OCI-LY7 (cell line): ENCODE results near the gene WDR18. TPM values are rescaled to one million over a fixed set of nuclear protein-coding genes. Genes with fewer than 3 reads are reported as not detected.

ENCODE experiments used
- BruUV-seq: library from RNA; stranded (reverse); fragments of 400-500 nt; replicated peaks from 2 replicates; lab custom pipeline; 2021; lab: Mats Ljungman, UMichigan
- CTCF ChIA-PET: fragments of 300-600 bp; sonication (Branson Sonifier 250); formaldehyde crosslinking; loops from one replicate; lab custom pipeline; 2022; ENCODE audit warnings: antibody characterized with exemption; ENCODE audit not compliant: unreplicated experiment; lab: Charles Lee
- POLR2A ChIA-PET: fragments of 300-600 bp; sonication (Branson Sonifier 250); formaldehyde crosslinking; loops from one replicate; lab custom pipeline; 2022; ENCODE audit warnings: antibody characterized with exemption; lab: Charles Lee
- DNase-seq: peaks from one replicate; pipeline ENCODE4 v3.0.0-alpha.2; 2015; ENCODE audit warnings: low spot score
- H2AFZ ChIP-seq: fragments of 200-600 bp; sonication (generic), shearing (Covaris generic); 2 replicates; pipeline ENCODE4 v1.6.1; 2014; ENCODE audit warnings: mild to moderate bottlenecking, antibody characterized with exemption, low read length, moderate library complexity
- H3K27ac ChIP-seq: fragments of 200-600 bp; sonication (generic); 2 replicates; pipeline ENCODE4 v1.5.1; 2014; ENCODE audit warnings: mixed run types, low read depth, mild to moderate bottlenecking, moderate library complexity, low read length, inconsistent platforms; ENCODE audit not compliant: poor library complexity, severe bottlenecking
- H3K36me3 ChIP-seq: fragments of 200-600 bp; sonication (generic); 2 replicates; pipeline ENCODE4 v1.6.1; 2014; ENCODE audit warnings: mild to moderate bottlenecking, antibody characterized with exemption, low read length, moderate library complexity, mixed read lengths; ENCODE audit not compliant: insufficient read depth
- H3K4me1 ChIP-seq: fragments of 200-600 bp; sonication (generic); 2 replicates; pipeline ENCODE4 v1.5.1; 2014; ENCODE audit warnings: mild to moderate bottlenecking, low read length; ENCODE audit not compliant: insufficient read depth, poor library complexity, severe bottlenecking
- H3K4me2 ChIP-seq: fragments of 200-600 bp; sonication (generic); 2 replicates; pipeline ENCODE4 v1.6.1; 2014; ENCODE audit warnings: mild to moderate bottlenecking, low read length
- H3K4me3 ChIP-seq: fragments of 200-600 bp; sonication (generic); 2 replicates; pipeline ENCODE4 v1.5.1; 2014; ENCODE audit warnings: mild to moderate bottlenecking, low read depth, low read length; ENCODE audit not compliant: poor library complexity, severe bottlenecking
- H3K79me2 ChIP-seq: fragments of 200-600 bp; sonication (generic); 2 replicates; pipeline ENCODE4 v1.6.1; 2016; ENCODE audit warnings: low read depth, mild to moderate bottlenecking, low read length, moderate library complexity, mixed read lengths; ENCODE audit not compliant: insufficient read depth
- H3K9me2 ChIP-seq: fragments of 200-600 bp; sonication (generic); 2 replicates; pipeline ENCODE4 v1.6.1; 2016; ENCODE audit warnings: mild to moderate bottlenecking, low read length, mixed read lengths; ENCODE audit not compliant: insufficient read depth
- H3K9me3 ChIP-seq: fragments of 200-600 bp; sonication (generic); 2 replicates; pipeline ENCODE4 v1.6.1; 2014; ENCODE audit warnings: mild to moderate bottlenecking, mixed run types, low read length, mixed read lengths
- H4K20me1 ChIP-seq: fragments of 200-600 bp; sonication (generic); 2 replicates; pipeline ENCODE4 v1.6.1; 2014; ENCODE audit warnings: mild to moderate bottlenecking, antibody characterized with exemption, low read length, moderate library complexity, mixed read lengths; ENCODE audit not compliant: insufficient read depth
- EZH2phosphoT487 ChIP-seq: fragments of 200-600 bp; sonication (generic); IDR thresholded peaks from 2 replicates; pipeline ENCODE4 v1.6.1; 2018; ENCODE audit warnings: low read depth, borderline replicate concordance, mild to moderate bottlenecking, mixed run types, antibody characterized with exemption, low read length, moderate library complexity, mixed read lengths
- intact Hi-C: fragments of 100-400 bp; cut with micrococcal nuclease; formaldehyde crosslinking; loops from one replicate; pipeline ENCODE4 v1.10.0; 2022; ENCODE audit not compliant: unreplicated experiment
- total RNA-seq, 2 experiments: library from RNA; depleted of rRNA in 1 of 2; stranded (reverse); fragments of >200 nt in 1 of 2; shearing (Covaris generic) in 1 of 2; gene quantifications; 2 replicates each; pipeline ENCODE4 v1.2.3, GENCODE V29; 2014 to 2022
- TF ChIP-seq, protein P1 (sequence below): fragments of 200-600 bp; sonication (generic); conservative IDR thresholded peaks from 2 replicates; pipeline ENCODE4 v1.5.1; 2014; ENCODE audit warnings: mild to moderate bottlenecking, antibody characterized with exemption, low read length, moderate library complexity, mixed read lengths

Gene WDR18
- total RNA-seq, 2 experiments from 2014 or later, result 51.4 to 74.7 TPM

DNA sequence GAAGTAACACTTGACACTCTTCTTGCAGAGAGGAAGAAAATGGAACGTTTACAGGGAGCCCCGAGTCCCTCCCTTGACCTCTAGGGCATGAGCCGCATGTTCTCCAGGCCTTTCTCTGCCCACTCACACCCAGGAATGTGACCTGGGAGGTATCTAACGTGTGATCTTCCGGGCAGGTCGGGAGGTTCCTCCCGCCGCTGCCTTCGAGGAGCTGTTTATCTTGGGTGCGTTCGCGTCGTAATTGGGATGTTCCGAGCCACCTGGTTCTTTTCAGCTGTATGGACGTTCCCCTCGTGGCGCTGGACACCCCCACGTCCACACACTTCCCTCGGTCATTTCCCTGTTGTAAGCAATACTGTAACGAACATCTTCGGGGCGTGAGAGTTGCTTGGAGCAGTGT, 44.7 kb upstream of the WDR18 start:
- no TSS peak for BruUV-seq
- no peak for TF ChIP-seq EZH2phosphoT487
- TF ChIP-seq, protein P1, sequence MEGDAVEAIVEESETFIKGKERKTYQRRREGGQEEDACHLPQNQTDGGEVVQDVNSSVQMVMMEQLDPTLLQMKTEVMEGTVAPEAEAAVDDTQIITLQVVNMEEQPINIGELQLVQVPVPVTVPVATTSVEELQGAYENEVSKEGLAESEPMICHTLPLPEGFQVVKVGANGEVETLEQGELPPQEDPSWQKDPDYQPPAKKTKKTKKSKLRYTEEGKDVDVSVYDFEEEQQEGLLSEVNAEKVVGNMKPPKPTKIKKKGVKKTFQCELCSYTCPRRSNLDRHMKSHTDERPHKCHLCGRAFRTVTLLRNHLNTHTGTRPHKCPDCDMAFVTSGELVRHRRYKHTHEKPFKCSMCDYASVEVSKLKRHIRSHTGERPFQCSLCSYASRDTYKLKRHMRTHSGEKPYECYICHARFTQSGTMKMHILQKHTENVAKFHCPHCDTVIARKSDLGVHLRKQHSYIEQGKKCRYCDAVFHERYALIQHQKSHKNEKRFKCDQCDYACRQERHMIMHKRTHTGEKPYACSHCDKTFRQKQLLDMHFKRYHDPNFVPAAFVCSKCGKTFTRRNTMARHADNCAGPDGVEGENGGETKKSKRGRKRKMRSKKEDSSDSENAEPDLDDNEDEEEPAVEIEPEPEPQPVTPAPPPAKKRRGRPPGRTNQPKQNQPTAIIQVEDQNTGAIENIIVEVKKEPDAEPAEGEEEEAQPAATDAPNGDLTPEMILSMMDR, result no peak
- Histone ChIP-seq H3K9me2 (no peaks in the 10 kb centered on the region), H3K4me1 (no peaks in the 10 kb centered on the region), H4K20me1 (no peaks in the 10 kb centered on the region), H3K4me3 (no peak overlapping the region), H3K27ac (no peak overlapping the region), H3K4me2 (no peak overlapping the region), H3K36me3 (no peaks in the 10 kb centered on the region), H3K79me2 (no peaks in the 10 kb centered on the region), H3K9me3 (no peaks in the 10 kb centered on the region), H2AFZ (no peak overlapping the region)
- ChIA-PET POLR2A (no interaction called here), CTCF (no interaction called here)
- intact Hi-C loops, result no loop called here
- DNase-seq, result no peak

DNA sequence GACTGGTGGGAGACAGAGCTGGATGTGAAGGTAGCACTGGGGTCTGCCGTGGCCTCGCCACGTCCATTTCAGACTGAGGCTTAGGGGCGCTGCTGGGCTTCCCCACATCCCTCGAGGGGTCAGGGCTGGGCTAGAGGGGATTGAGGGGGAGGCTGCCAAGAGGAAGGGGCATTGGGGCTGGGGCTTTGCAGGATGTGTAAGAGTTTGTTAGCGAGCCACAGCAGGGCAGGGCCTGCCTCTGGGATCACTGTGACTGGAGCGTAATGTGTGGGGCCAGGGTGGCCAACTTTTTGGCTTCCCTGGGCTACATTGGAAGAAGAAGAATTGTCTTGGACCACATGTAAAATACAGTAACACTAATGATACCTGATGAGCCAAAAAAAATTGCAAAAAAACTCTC, 44.2 kb upstream of the WDR18 start:
- Histone ChIP-seq H3K4me3 (no peak overlapping the region), H3K36me3 (no peaks in the 10 kb centered on the region), H2AFZ (no peak overlapping the region), H3K4me1 (no peaks in the 10 kb centered on the region), H3K4me2 (no peak overlapping the region), H3K79me2 (no peaks in the 10 kb centered on the region), H3K9me3 (no peaks in the 10 kb centered on the region), H3K27ac (no peak overlapping the region), H3K9me2 (no peaks in the 10 kb centered on the region), H4K20me1 (no peaks in the 10 kb centered on the region)
- no TSS peak for BruUV-seq
- POLR2A ChIA-PET, result no interaction called here
- DNase-seq, result no peak
- CTCF ChIA-PET, result no interaction called here
- intact Hi-C loops, result no loop called here
- no peak for TF ChIP-seq EZH2phosphoT487
- TF ChIP-seq, protein P1, result no peak

DNA sequence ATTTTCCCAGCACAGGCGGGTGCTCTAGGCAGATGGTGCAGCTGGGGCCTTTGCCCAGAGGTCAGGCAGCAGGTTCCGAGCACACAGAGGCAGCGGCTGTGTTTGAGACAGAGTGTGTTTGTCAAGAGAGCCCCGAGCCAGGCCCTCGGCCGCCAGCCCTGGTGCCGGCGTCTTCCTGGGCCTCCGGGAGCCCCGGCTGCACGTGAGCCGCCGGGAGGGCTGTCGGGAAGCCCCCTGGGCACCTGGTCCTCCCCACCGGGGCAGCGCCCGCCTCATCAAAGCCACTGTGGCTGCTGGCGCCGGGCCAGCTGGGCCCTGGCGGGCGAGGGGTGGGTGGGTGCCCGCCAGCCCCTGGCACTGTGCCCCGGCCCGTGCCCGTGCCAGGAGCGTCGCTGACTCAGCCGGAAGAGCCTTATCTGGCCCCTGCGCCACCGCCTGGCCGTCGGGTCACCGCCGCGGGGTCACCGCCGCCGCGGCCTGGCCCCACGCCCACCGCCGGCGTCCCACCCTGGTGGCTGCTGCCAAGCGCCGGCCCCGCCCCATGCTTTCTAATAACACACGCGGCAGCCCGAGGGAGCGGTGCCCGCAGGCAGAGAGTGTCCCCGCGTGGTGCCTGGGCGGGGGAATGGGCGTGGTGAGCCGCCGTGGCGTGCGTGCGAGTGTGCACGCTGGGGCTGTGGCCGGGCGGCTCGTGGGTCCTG, 43.4 kb upstream of the WDR18 start:
- TF ChIP-seq, protein P1, result no peak
- no peak for TF ChIP-seq EZH2phosphoT487
- Histone ChIP-seq H2AFZ (no peak overlapping the region), H3K9me3 (no peaks in the 10 kb centered on the region), H3K27ac (no peak overlapping the region), H3K36me3 (no peaks in the 10 kb centered on the region), H3K4me1 (no peaks in the 10 kb centered on the region), H3K9me2 (no peaks in the 10 kb centered on the region), H3K4me3 (no peak overlapping the region), H4K20me1 (no peaks in the 10 kb centered on the region), H3K4me2 (no peak overlapping the region), H3K79me2 (no peaks in the 10 kb centered on the region)
- DNase-seq, result no peak
- intact Hi-C loops, result no loop called here
- no TSS peak for BruUV-seq
- CTCF ChIA-PET, result no interaction called here
- POLR2A ChIA-PET, result no interaction called here
